ENCODE measurements around the gene BABAM2.

DNA sequence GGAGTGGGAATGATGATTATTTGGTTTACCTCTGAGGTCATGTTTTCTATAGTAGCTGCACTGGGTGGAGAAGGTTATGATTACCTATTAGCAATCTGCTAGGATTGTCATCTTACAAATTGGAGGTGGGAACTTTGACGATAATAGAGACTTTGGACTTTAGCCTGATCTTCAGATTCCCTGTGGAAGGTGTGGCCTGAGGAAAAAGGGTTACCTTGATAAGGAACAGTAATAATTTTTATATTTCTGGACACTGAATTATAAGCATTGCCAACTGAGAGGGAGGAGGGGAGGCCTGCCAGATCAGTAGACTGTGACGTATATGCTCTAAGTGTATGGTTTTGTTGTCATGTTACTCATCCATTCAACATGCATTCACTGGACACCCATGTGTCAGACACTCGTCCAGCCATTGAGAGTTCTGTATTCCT is 318.7 kb downstream of the BABAM2 start:
- TF ChIP-seq, protein P1, sequence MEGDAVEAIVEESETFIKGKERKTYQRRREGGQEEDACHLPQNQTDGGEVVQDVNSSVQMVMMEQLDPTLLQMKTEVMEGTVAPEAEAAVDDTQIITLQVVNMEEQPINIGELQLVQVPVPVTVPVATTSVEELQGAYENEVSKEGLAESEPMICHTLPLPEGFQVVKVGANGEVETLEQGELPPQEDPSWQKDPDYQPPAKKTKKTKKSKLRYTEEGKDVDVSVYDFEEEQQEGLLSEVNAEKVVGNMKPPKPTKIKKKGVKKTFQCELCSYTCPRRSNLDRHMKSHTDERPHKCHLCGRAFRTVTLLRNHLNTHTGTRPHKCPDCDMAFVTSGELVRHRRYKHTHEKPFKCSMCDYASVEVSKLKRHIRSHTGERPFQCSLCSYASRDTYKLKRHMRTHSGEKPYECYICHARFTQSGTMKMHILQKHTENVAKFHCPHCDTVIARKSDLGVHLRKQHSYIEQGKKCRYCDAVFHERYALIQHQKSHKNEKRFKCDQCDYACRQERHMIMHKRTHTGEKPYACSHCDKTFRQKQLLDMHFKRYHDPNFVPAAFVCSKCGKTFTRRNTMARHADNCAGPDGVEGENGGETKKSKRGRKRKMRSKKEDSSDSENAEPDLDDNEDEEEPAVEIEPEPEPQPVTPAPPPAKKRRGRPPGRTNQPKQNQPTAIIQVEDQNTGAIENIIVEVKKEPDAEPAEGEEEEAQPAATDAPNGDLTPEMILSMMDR (IDR thresholded peaks at IDR 0.05) = no peak
- TF ChIP-seq POLR2A (IDR thresholded peaks at IDR 0.05) = no peak

Measured in right lobe of liver (tissue), 4 donors.